ENCODE measurements around the gene EYA4. TPM values are rescaled to one million over a fixed set of nuclear protein-coding genes. Genes with fewer than 3 reads are reported as not detected.

EYA4 gene
- total RNA-seq, 2 donors from 2014 or later: 0.11 to 0.26 TPM

GRCh38 chr6:133257545-133258105 is 16.5 kb downstream of the EYA4 start:
- H3K4me3 Mint-ChIP-seq: no peak overlapping the region
- 60 to 68% methylated on average over 1 to 4 of the region's 5 CpGs for WGBS, 2 experiments (ENCODE audit: insufficient coverage in 1 of 2, insufficient read length in 1 of 2)
- H3K36me3 Mint-ChIP-seq (ENCODE audit: low read depth): no peaks in the 10 kb centered on the region
- H3K9me3 Mint-ChIP-seq: no peaks in the 10 kb centered on the region
- Histone ChIP-seq H3K4me3 (ENCODE audit: low read length) (no peak overlapping the region), H3K27me3 (ENCODE audit: control insufficient read depth, insufficient read depth, low read length, poor library complexity, severe bottlenecking) (no peaks in the 10 kb centered on the region), H3K4me1 (ENCODE audit: control insufficient read depth, insufficient read depth, low read length) (no peaks in the 10 kb centered on the region), H3K36me3 (ENCODE audit: control insufficient read depth, insufficient read depth, low read length) (no peaks in the 10 kb centered on the region), H3K9ac (ENCODE audit: extremely low read depth, low read length, poor library complexity, severe bottlenecking) (no peak overlapping the region), H3K9me3 (ENCODE audit: control insufficient read depth, low read length) (no peaks in the 10 kb centered on the region), H3K27ac (ENCODE audit: low read depth, low read length) (no peak overlapping the region)
- no peak for DNase-seq
- no peaks in the 10 kb centered on the region for H3K27me3 Mint-ChIP-seq (ENCODE audit: insufficient read depth)
- no peak overlapping the region for H3K27ac Mint-ChIP-seq
- no peak for TF ChIP-seq CTCF (conservative IDR thresholded peaks at IDR 0.05)
- H3K4me1 Mint-ChIP-seq: no peaks in the 10 kb centered on the region

GRCh38 chr6:133259561-133259960 is 18.4 kb downstream of the EYA4 start:
- Histone ChIP-seq H3K36me3 (ENCODE audit: control insufficient read depth, insufficient read depth, low read length) (no peaks in the 10 kb centered on the region), H3K4me3 (ENCODE audit: low read length) (no peak overlapping the region), H3K27me3 (ENCODE audit: control insufficient read depth, insufficient read depth, low read length, poor library complexity, severe bottlenecking) (no peaks in the 10 kb centered on the region), H3K4me1 (ENCODE audit: control insufficient read depth, insufficient read depth, low read length) (no peaks in the 10 kb centered on the region), H3K9me3 (ENCODE audit: control insufficient read depth, low read length) (no peaks in the 10 kb centered on the region), H3K9ac (ENCODE audit: extremely low read depth, low read length, poor library complexity, severe bottlenecking) (no peak overlapping the region), H3K27ac (ENCODE audit: low read depth, low read length) (no peak overlapping the region)
- Mint-ChIP-seq H3K4me3 (no peak overlapping the region), H3K9me3 (no peaks in the 10 kb centered on the region), H3K27me3 (ENCODE audit: insufficient read depth) (no peaks in the 10 kb centered on the region), H3K4me1 (no peaks in the 10 kb centered on the region), H3K36me3 (ENCODE audit: low read depth) (no peaks in the 10 kb centered on the region), H3K27ac (no peak overlapping the region)
- no peak for DNase-seq
- TF ChIP-seq CTCF (conservative IDR thresholded peaks at IDR 0.05): no peak

DNA sequence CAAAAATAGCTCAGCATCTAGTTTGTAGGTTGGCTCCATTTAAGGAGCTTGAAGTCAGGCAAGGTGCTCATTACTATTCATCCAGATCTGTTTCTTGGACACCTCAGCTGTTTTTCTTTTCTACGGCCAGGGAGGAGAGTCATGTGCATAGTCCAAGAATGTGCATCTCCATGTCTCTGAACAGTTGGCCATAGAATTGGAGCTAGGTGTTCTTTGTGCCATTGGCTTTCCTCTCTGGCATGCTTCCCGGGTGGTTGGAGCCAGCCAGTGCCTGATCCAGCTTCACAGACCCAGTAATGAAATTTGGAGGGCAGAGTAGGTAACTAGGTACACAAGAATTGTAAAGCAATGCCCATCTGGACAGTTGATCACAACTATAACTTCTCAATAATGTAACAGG is 21.6 kb downstream of the EYA4 start:
- no peak overlapping the region for H3K27ac ChIP-seq (ENCODE audit: low read depth, low read length)
- no peaks in the 10 kb centered on the region for H3K27me3 Mint-ChIP-seq (ENCODE audit: insufficient read depth)
- H3K4me1 Mint-ChIP-seq: no peaks in the 10 kb centered on the region
- H3K36me3 ChIP-seq (ENCODE audit: control insufficient read depth, insufficient read depth, low read length): no peaks in the 10 kb centered on the region
- no peaks in the 10 kb centered on the region for H3K27me3 ChIP-seq (ENCODE audit: control insufficient read depth, insufficient read depth, low read length, poor library complexity, severe bottlenecking)
- no peak overlapping the region for H3K9ac ChIP-seq (ENCODE audit: extremely low read depth, low read length, poor library complexity, severe bottlenecking)
- no peaks in the 10 kb centered on the region for H3K9me3 Mint-ChIP-seq
- no peaks in the 10 kb centered on the region for H3K9me3 ChIP-seq (ENCODE audit: control insufficient read depth, low read length)
- no peaks in the 10 kb centered on the region for H3K4me1 ChIP-seq (ENCODE audit: control insufficient read depth, insufficient read depth, low read length)
- no peak overlapping the region for H3K27ac Mint-ChIP-seq
- H3K4me3 Mint-ChIP-seq: no peak overlapping the region
- H3K4me3 ChIP-seq (ENCODE audit: low read length): no peak overlapping the region
- no peaks in the 10 kb centered on the region for H3K36me3 Mint-ChIP-seq (ENCODE audit: low read depth)
- 94 to 100% methylated on average over 1 to 2 of the region's 2 CpGs for WGBS, 2 experiments (ENCODE audit: insufficient coverage in 1 of 2, insufficient read length in 1 of 2)
- DNase-seq: no peak
- no peak for TF ChIP-seq CTCF (conservative IDR thresholded peaks at IDR 0.05)

Measured in endodermal cell (in vitro differentiated cells).